Testis (tissue), 2 donors: ENCODE data around the gene KCNF1.

Experiments used
- POLR2A ChIP-seq: fragments of 450-650 bp; IDR thresholded peaks from one replicate; pipeline ENCODE4 v1.6.1; 2017; ENCODE audit warnings: antibody characterized with exemption, mild to moderate bottlenecking, moderate library complexity
- TF ChIP-seq, protein P1 (sequence below), 3 experiments: fragments of 450-650 bp in 2 of 3; fragments of 200-600 bp in 1 of 3; sonication (generic) in 1 of 3; IDR thresholded peaks; one replicate each; pipeline ENCODE4 v1.5.1; 2016 to 2019; ENCODE audit warnings: antibody characterized with exemption in 3 of 3, mild to moderate bottlenecking in 2 of 3, moderate library complexity in 1 of 3

DNA sequence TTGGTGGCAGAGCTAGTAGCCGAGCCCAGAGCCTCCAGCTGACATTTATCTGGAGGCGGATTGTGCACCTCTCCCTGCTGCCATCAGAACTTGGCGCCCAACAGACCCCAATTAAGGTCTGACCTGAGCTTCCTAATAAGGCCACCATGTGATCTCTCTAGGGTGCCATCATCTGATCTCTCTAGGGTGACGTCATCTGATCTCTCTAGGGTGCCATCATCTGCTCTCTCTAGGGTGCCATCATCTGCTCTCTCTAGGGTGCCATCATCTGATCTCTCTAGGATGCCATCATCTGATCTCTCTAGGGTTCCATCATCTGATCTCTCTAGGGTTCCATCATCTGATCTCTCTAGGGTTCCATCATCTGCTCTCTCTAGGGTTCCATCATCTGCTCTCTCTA is 6.2 kb downstream of the KCNF1 start:
- TF ChIP-seq, protein P1, sequence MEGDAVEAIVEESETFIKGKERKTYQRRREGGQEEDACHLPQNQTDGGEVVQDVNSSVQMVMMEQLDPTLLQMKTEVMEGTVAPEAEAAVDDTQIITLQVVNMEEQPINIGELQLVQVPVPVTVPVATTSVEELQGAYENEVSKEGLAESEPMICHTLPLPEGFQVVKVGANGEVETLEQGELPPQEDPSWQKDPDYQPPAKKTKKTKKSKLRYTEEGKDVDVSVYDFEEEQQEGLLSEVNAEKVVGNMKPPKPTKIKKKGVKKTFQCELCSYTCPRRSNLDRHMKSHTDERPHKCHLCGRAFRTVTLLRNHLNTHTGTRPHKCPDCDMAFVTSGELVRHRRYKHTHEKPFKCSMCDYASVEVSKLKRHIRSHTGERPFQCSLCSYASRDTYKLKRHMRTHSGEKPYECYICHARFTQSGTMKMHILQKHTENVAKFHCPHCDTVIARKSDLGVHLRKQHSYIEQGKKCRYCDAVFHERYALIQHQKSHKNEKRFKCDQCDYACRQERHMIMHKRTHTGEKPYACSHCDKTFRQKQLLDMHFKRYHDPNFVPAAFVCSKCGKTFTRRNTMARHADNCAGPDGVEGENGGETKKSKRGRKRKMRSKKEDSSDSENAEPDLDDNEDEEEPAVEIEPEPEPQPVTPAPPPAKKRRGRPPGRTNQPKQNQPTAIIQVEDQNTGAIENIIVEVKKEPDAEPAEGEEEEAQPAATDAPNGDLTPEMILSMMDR (IDR thresholded peaks at IDR 0.05): no peak
- no peak for TF ChIP-seq POLR2A
